Endodermal cell (in vitro differentiated cells): Measurements from ENCODE around the gene PELI2. TPM values are rescaled to one million over a fixed set of nuclear protein-coding genes. Genes with fewer than 3 reads are reported as not detected.

ENCODE experiments used
- DNase-seq: peaks from one replicate; pipeline ENCODE4 v3.0.0-alpha.2; 2017
- H3K27ac ChIP-seq: 2 replicates; pipeline ENCODE4 v1.5.1; 2013; ENCODE audit warnings: mild to moderate bottlenecking, low read depth, low read length, moderate library complexity
- H3K27me3 ChIP-seq: 2 replicates; pipeline ENCODE4 v1.6.1; 2013; ENCODE audit warnings: mild to moderate bottlenecking, low read length, moderate library complexity; ENCODE audit not compliant: insufficient read depth, control insufficient read depth, poor library complexity, severe bottlenecking
- H3K36me3 ChIP-seq: 2 replicates; pipeline ENCODE4 v1.7.0; 2013; ENCODE audit warnings: mild to moderate bottlenecking, low read length, moderate library complexity; ENCODE audit not compliant: control insufficient read depth, insufficient read depth
- H3K4me1 ChIP-seq: one replicate; pipeline ENCODE4 v1.7.0; 2013; ENCODE audit warnings: low read length; ENCODE audit not compliant: control insufficient read depth, insufficient read depth
- H3K4me3 ChIP-seq: 2 replicates; pipeline ENCODE4 v1.5.1; 2013; ENCODE audit warnings: mild to moderate bottlenecking, low read length, moderate library complexity
- H3K9ac ChIP-seq: 2 replicates; pipeline ENCODE4 v1.6.1; 2013; ENCODE audit warnings: mild to moderate bottlenecking, low read length, moderate library complexity; ENCODE audit not compliant: poor library complexity, severe bottlenecking; ENCODE audit errors: extremely low read depth
- H3K9me3 ChIP-seq: 2 replicates; pipeline ENCODE4 v1.6.1; 2013; ENCODE audit warnings: mild to moderate bottlenecking, low read length, moderate library complexity; ENCODE audit not compliant: control insufficient read depth
- H3K27ac Mint-ChIP-seq: 2 replicates; pipeline ENCODE4 v1.8.0; 2020; ENCODE audit warnings: mixed read lengths
- H3K27me3 Mint-ChIP-seq: 2 replicates; pipeline ENCODE4 v1.8.0; 2021; ENCODE audit warnings: mild to moderate bottlenecking, mixed read lengths; ENCODE audit not compliant: insufficient read depth
- H3K36me3 Mint-ChIP-seq: 2 replicates; pipeline ENCODE4 v1.8.0; 2020; ENCODE audit warnings: low read depth, mixed read lengths
- H3K4me1 Mint-ChIP-seq: 2 replicates; pipeline ENCODE4 v1.8.0; 2020; ENCODE audit warnings: mixed read lengths
- H3K4me3 Mint-ChIP-seq: 2 replicates; pipeline ENCODE4 v1.8.0; 2020; ENCODE audit warnings: mild to moderate bottlenecking, moderate library complexity, mixed read lengths
- H3K9me3 Mint-ChIP-seq: 2 replicates; pipeline ENCODE4 v1.8.0; 2020; ENCODE audit warnings: mild to moderate bottlenecking, mixed read lengths
- WGBS, 2 experiments: methylation state at CpG; one replicate each; pipeline versions ENCODE4 v1.1.5 to v1.1.7; 2013; ENCODE audit warnings: missing lambda C conversion rate in 2 of 2, mixed read lengths in 1 of 2; ENCODE audit not compliant: insufficient coverage in 1 of 2, insufficient read length in 1 of 2; 5-methylcytosine and 5-hydroxymethylcytosine counted together
- total RNA-seq, 2 donors: library from RNA; stranded (reverse); fragmentation: NEBNext Ultra II Directional in 1 of 2; extraction: Animal tissue kit (Norgen Biotek cat#: 25700) in 1 of 2; gene quantifications; 2 replicates in 1 of 2; 3 replicates in 1 of 2; pipeline ENCODE4 v1.2.1, GENCODE V29; 2021
- TF ChIP-seq, protein P1 (sequence below): fragments of 200-600 bp; sonication (generic); conservative IDR thresholded peaks from 2 replicates; pipeline ENCODE4 v1.5.0; 2021; ENCODE audit warnings: antibody characterized with exemption, mild to moderate bottlenecking

Gene PELI2
- total RNA-seq, 2 donors from 2014 or later: 5.9 to 8.1 TPM

DNA sequence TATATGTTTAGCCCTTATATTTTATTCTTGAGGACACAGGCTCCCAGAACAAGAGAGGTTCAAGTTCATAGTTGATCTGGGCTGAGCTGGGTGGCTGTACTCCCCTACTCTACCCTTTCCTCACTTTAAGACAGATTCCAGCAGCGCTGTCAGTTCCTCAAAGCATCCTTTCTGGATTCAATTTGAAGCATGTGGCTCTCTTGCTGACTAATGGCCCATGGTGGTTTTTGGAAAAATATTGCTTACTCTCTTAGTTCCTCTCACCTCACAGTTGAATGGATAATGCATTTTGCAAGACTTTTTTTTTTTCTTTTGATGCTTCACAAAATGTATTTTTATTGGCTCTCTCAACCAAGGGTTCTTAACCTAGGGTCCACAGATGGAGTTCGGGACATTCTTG is 4.1 kb downstream of the PELI2 start:
- Histone ChIP-seq H3K4me1 (no peaks in the 10 kb centered on the region), H3K27ac (no peak overlapping the region), H3K4me3 (no peak overlapping the region), H3K36me3 (no peaks in the 10 kb centered on the region), H3K27me3 (peaks cover 43% of the 10 kb centered on the region), H3K9ac (no peak overlapping the region), H3K9me3 (no peaks in the 10 kb centered on the region)
- H3K27me3 Mint-ChIP-seq: peaks cover 47% of the 10 kb centered on the region
- no peaks in the 10 kb centered on the region for H3K9me3 Mint-ChIP-seq
- peaks cover 11% of the 10 kb centered on the region for H3K4me1 Mint-ChIP-seq
- WGBS, 2 experiments: 92% methylated on average over 2 of the region's 2 CpGs; no CpG with 5 or more reads in 1 of the 2 experiments
- H3K4me3 Mint-ChIP-seq: no peak overlapping the region
- no peak for DNase-seq
- TF ChIP-seq, protein P1, sequence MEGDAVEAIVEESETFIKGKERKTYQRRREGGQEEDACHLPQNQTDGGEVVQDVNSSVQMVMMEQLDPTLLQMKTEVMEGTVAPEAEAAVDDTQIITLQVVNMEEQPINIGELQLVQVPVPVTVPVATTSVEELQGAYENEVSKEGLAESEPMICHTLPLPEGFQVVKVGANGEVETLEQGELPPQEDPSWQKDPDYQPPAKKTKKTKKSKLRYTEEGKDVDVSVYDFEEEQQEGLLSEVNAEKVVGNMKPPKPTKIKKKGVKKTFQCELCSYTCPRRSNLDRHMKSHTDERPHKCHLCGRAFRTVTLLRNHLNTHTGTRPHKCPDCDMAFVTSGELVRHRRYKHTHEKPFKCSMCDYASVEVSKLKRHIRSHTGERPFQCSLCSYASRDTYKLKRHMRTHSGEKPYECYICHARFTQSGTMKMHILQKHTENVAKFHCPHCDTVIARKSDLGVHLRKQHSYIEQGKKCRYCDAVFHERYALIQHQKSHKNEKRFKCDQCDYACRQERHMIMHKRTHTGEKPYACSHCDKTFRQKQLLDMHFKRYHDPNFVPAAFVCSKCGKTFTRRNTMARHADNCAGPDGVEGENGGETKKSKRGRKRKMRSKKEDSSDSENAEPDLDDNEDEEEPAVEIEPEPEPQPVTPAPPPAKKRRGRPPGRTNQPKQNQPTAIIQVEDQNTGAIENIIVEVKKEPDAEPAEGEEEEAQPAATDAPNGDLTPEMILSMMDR: no peak
- no peak overlapping the region for H3K27ac Mint-ChIP-seq
- H3K36me3 Mint-ChIP-seq: no peaks in the 10 kb centered on the region

DNA sequence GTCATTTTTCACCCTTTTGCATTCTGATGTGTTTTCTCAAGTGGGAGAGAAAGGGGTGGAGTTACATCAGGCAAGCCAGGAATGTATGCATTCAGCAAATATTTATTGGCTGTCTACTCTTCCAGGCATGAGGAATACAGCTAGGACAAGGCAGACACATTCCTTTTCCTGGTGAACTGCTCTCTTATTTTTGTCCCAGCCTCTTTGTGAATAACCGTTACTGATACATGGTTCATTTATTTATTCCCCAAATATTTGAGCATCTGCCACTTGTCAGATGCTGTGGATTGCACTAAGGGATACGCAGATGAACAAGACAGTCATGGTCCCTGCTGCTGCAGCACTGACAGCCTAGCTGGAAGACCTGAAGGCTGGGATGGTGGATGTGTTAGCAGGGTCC is 6.1 kb downstream of the PELI2 start:
- peaks cover 22% of the 10 kb centered on the region for H3K4me1 Mint-ChIP-seq
- H3K27ac Mint-ChIP-seq: no peak overlapping the region
- 92 to 97% methylated on average over 2 of the region's 2 CpGs for WGBS, 2 experiments
- H3K36me3 Mint-ChIP-seq: no peaks in the 10 kb centered on the region
- Histone ChIP-seq H3K27me3 (peaks cover 38% of the 10 kb centered on the region), H3K27ac (no peak overlapping the region), H3K36me3 (no peaks in the 10 kb centered on the region), H3K9me3 (no peaks in the 10 kb centered on the region), H3K4me1 (no peaks in the 10 kb centered on the region), H3K9ac (no peak overlapping the region), H3K4me3 (no peak overlapping the region)
- H3K27me3 Mint-ChIP-seq: peaks cover 41% of the 10 kb centered on the region
- DNase-seq: no peak
- TF ChIP-seq, protein P1: no peak
- H3K4me3 Mint-ChIP-seq: no peak overlapping the region
- no peaks in the 10 kb centered on the region for H3K9me3 Mint-ChIP-seq

DNA sequence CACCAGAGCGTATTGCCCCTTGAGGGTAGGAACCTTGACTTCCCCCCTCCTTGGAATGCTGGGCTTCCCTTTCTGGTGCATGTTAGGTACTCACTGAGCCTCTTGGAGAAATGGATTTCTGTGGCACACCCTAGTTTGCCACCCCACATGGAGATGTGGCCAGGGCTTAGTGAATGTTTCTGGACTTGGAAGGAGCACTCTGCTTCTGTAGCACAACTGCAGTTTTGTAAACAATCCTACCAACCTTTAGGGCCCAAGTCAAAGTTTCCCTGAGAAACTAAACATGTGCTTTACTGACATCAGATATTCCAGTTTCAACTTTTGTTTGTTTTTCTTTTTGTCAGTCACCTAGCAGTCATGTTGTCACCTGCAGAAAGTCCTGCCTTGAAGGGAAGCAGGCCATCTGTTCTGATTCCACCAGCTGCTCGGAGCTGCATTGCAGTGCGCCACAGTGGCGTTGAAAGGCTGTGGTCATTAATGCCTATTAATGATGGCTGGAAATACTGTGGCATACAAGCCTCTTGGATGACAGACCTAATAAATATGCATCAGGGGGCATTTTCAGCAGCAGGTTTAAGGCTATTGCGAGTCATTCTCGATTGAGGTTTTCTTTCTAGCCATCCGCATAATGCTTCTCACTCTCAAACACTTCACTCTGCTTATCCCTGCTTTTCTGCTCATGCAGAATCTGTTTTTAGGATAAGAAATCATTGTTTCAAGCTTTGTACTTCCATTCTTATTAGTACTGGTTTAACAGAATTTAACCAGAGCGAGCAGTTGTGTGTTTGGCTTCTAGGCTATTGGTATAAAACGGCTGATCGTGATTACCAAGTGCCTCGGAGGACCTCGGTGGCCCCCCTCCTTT is 7.8 kb downstream of the PELI2 start:
- peaks cover 19% of the 10 kb centered on the region for H3K4me1 Mint-ChIP-seq
- H3K9ac ChIP-seq: no peak overlapping the region
- H3K4me3 Mint-ChIP-seq: no peak overlapping the region
- peak overlapping the region; percentile 79 for H3K27ac ChIP-seq
- H3K36me3 Mint-ChIP-seq: no peaks in the 10 kb centered on the region
- H3K27me3 Mint-ChIP-seq: peaks cover 24% of the 10 kb centered on the region
- 93 to 98% methylated on average over 5 to 12 of the region's 12 CpGs for WGBS, 2 experiments
- TF ChIP-seq, protein P1: no peak
- DNase-seq: no peak
- no peak overlapping the region for H3K4me3 ChIP-seq
- H3K4me1 ChIP-seq: no peaks in the 10 kb centered on the region
- no peaks in the 10 kb centered on the region for H3K9me3 ChIP-seq
- H3K36me3 ChIP-seq: no peaks in the 10 kb centered on the region
- no peaks in the 10 kb centered on the region for H3K9me3 Mint-ChIP-seq
- no peak overlapping the region for H3K27ac Mint-ChIP-seq
- H3K27me3 ChIP-seq: peaks cover 22% of the 10 kb centered on the region
